Naive thymus-derived CD4-positive, alpha-beta T cell (primary cell): ENCODE measurements around the gene TNFSF8. TPM values are rescaled to one million over a fixed set of nuclear protein-coding genes. Genes with fewer than 3 reads are reported as not detected.

Experiments
- ATAC-seq: fragments of 150-1000 bp; cut with Tn5 transposase; 2 replicates; pipeline ENCODE4 v1.10.0; 2021; ENCODE audit warnings: mild to moderate bottlenecking, moderate library complexity
- CTCF ChIA-PET: fragments of 350-600 bp; sonication (Branson Sonifier 250); formaldehyde crosslinking; loops from one replicate; lab custom pipeline; 2021; ENCODE audit warnings: antibody characterized with exemption; lab: Charles Lee
- POLR2A ChIA-PET: fragments of 350-600 bp; sonication (Branson Sonifier 250); formaldehyde crosslinking; loops from one replicate; lab custom pipeline; 2021; ENCODE audit warnings: antibody characterized with exemption, inconsistent platforms; lab: Charles Lee
- DNase-seq, 9 donors: peaks; one replicate each; pipeline versions ENCODE4 v3.0.0 to v3.0.0-alpha.2; 2020 to 2022; ENCODE audit warnings: mixed read lengths in 1 of 9
- H3K27ac ChIP-seq: one replicate; pipeline ENCODE4 v1.7.0; 2013; ENCODE audit warnings: mild to moderate bottlenecking, low read depth, low read length, moderate library complexity
- H3K27me3 ChIP-seq, 2 donors: one replicate each; pipeline ENCODE4 v1.7.0; 2013; ENCODE audit warnings: low read length in 2 of 2, mild to moderate bottlenecking in 2 of 2, moderate library complexity in 2 of 2; ENCODE audit not compliant: control insufficient read depth in 2 of 2, insufficient read depth in 2 of 2
- H3K36me3 ChIP-seq, 3 experiments: 1 replicate in 2 of 3; 2 replicates in 1 of 3; pipeline ENCODE4 v1.7.0; 2013; ENCODE audit warnings: low read length in 3 of 3, mild to moderate bottlenecking in 3 of 3, moderate library complexity in 1 of 3; ENCODE audit not compliant: insufficient read depth in 3 of 3, control insufficient read depth in 2 of 3
- H3K4me1 ChIP-seq, 2 donors: one replicate each; pipeline ENCODE4 v1.7.0; 2013; ENCODE audit warnings: low read length in 2 of 2, mild to moderate bottlenecking in 2 of 2, moderate library complexity in 1 of 2; ENCODE audit not compliant: control insufficient read depth in 2 of 2, insufficient read depth in 2 of 2
- H3K4me3 ChIP-seq: 2 replicates; pipeline ENCODE4 v1.7.0; 2013; ENCODE audit warnings: mild to moderate bottlenecking, low read length
- H3K9me3 ChIP-seq, 3 experiments: 1 replicate in 2 of 3; 2 replicates in 1 of 3; pipeline ENCODE4 v1.7.0; 2013; ENCODE audit warnings: low read length in 3 of 3; ENCODE audit not compliant: control insufficient read depth in 2 of 3
- H3K27ac Mint-ChIP-seq, 9 donors: one replicate each; pipeline ENCODE4 v1.8.0; 2020 to 2022; ENCODE audit warnings: mixed read lengths in 9 of 9, mild to moderate bottlenecking in 8 of 9, moderate library complexity in 5 of 9, inconsistent platforms in 2 of 9
- H3K27me3 Mint-ChIP-seq, 5 donors: one replicate each; pipeline ENCODE4 v1.8.0; 2021 to 2022; ENCODE audit warnings: mixed read lengths in 5 of 5, mild to moderate bottlenecking in 1 of 5
- H3K36me3 Mint-ChIP-seq, 5 donors: one replicate each; pipeline ENCODE4 v1.8.0; 2020 to 2022; ENCODE audit warnings: mixed read lengths in 5 of 5, mild to moderate bottlenecking in 3 of 5, inconsistent platforms in 1 of 5
- H3K4me1 Mint-ChIP-seq, 7 donors: one replicate each; pipeline ENCODE4 v1.8.0; 2020 to 2022; ENCODE audit warnings: mixed read lengths in 7 of 7, mild to moderate bottlenecking in 3 of 7, inconsistent platforms in 1 of 7
- H3K4me3 Mint-ChIP-seq, 10 donors: one replicate each; pipeline ENCODE4 v1.8.0; 2020 to 2022; ENCODE audit warnings: mild to moderate bottlenecking in 10 of 10, mixed read lengths in 10 of 10, moderate library complexity in 6 of 10, inconsistent platforms in 2 of 10
- H3K9me3 Mint-ChIP-seq, 11 donors: one replicate each; pipeline ENCODE4 v1.8.0; 2020 to 2022; ENCODE audit warnings: mixed read lengths in 11 of 11, mild to moderate bottlenecking in 4 of 11, inconsistent platforms in 1 of 11, moderate library complexity in 1 of 11
- intact Hi-C, 2 donors: fragments of 100-400 bp; cut with micrococcal nuclease; formaldehyde crosslinking; loops; one replicate each; pipeline ENCODE4 v1.15.1; 2023
- polyA plus RNA-seq, 2 donors: library from polyadenylated mRNA; unstranded; fragments of 300-500 nt; fragmentation: Illumina TruSeq; gene quantifications; one replicate each; pipeline ENCODE4 v1.2.3, GENCODE V29; 2021
- total RNA-seq, 6 experiments: library from RNA in 5 of 6; stranded (reverse) in 5 of 6; gene quantifications; 1 replicate in 5 of 6; 2 replicates in 1 of 6; pipeline ENCODE4 v1.2.3 and lab custom pipeline; 2021 to 2026

The TNFSF8 gene
- total and polyA plus RNA-seq, 7 experiments from 2014 or later: 19.3 to 129 (median 35.4) TPM

DNA sequence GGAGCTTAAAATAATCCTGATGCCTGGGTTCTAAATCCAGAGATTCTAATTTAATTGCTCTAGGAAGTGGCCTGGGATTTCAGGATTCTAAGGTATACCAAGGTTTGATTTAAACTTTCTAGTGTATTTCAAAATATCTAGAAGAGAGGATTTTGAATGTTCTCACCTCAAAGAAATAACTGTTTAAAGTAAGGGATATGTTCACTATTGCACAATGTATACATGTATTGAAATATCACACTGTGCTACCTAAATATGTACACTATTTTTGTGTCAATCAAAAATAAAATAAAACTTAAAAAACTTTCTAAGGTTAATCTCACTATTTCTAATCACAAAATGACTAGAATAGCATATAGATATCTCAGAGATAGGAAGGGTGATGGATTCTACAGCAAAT lies 34.0 kb downstream of the TNFSF8 start:
- Histone ChIP-seq H3K9me3 (no peaks in the 10 kb centered on the region), H3K27me3 (no peaks in the 10 kb centered on the region), H3K36me3 (no peaks in the 10 kb centered on the region), H3K4me1 (peaks cover 66 to 82% of the 10 kb centered on the region in 2 donors), H3K4me3 (no peak overlapping the region), H3K27ac (no peak overlapping the region)
- H3K4me1 Mint-ChIP-seq: peaks cover 4 to 43% (median 25%) of the 10 kb centered on the region in 7 donors
- intact Hi-C loops: loop anchor here in 1 of 2 donors (5.0 kb wide), 1 partner anchor 509 kb away; the partner anchor contains the start of gene AKNA
- H3K36me3 Mint-ChIP-seq: peaks cover 0 to 42% (median 24%) of the 10 kb centered on the region in 5 donors
- H3K4me3 Mint-ChIP-seq: no peak overlapping the region
- H3K9me3 Mint-ChIP-seq: peaks cover 0 to 18% (median 0%) of the 10 kb centered on the region in 11 donors
- ChIA-PET POLR2A (interaction anchor here (0.6 kb wide), 2 partner anchors 48 to 305 kb away, joined by 3 read pairs; no protein-coding TSS in a partner anchor), CTCF (no interaction called here)
- no peaks in the 10 kb centered on the region for H3K27me3 Mint-ChIP-seq
- DNase-seq (no peak), ATAC-seq (no peak)
- no peak overlapping the region for H3K27ac Mint-ChIP-seq

- H3K9me3 Mint-ChIP-seq: peaks cover 0 to 16% (median 0%) of the 10 kb centered on the region in 11 donors
- intact Hi-C loops: loop anchor here in 1 of 2 donors (5.0 kb wide), 1 partner anchor 508 kb away; the partner anchor contains the start of gene AKNA
- H3K36me3 Mint-ChIP-seq: peaks cover 0 to 46% (median 16%) of the 10 kb centered on the region in 5 donors
- Histone ChIP-seq H3K4me1 (peaks cover 58 to 74% of the 10 kb centered on the region in 2 donors), H3K27me3 (no peaks in the 10 kb centered on the region), H3K4me3 (no peak overlapping the region), H3K27ac (no peak overlapping the region), H3K9me3 (no peaks in the 10 kb centered on the region), H3K36me3 (no peaks in the 10 kb centered on the region)
- H3K27ac Mint-ChIP-seq: peak overlapping the region in 7 of 9 donors; percentile 3 to 87 (median 48)
- POLR2A ChIA-PET: interaction anchor here (0.6 kb wide), 1 partner anchor 48 kb away, joined by 3 read pairs; no protein-coding TSS in a partner anchor
- DNase-seq: no peak
- ATAC-seq: no peak
- no peaks in the 10 kb centered on the region for H3K27me3 Mint-ChIP-seq
- H3K4me1 Mint-ChIP-seq: peaks cover 11 to 48% (median 26%) of the 10 kb centered on the region in 7 donors
- H3K4me3 Mint-ChIP-seq: peak overlapping the region in 3 of 10 donors; percentile 11 to 73 (median 34)
- CTCF ChIA-PET: no interaction called here
Measured at GRCh38 chr9:114895521-114895991, 34.8 kb downstream of the TNFSF8 start.

- Mint-ChIP-seq H3K9me3 (peaks cover 0 to 13% (median 0%) of the 10 kb centered on the region in 11 donors), H3K27me3 (no peaks in the 10 kb centered on the region), H3K4me3 (peak overlapping the region in 7 of 10 donors; percentile 11 to 73 (median 34)), H3K27ac (peak overlapping the region in 7 of 9 donors; percentile 24 to 87 (median 48)), H3K4me1 (peaks cover 18 to 55% (median 33%) of the 10 kb centered on the region in 7 donors), H3K36me3 (peaks cover 0 to 51% (median 14%) of the 10 kb centered on the region in 5 donors)
- H3K36me3 ChIP-seq: no peaks in the 10 kb centered on the region
- H3K9me3 ChIP-seq: no peaks in the 10 kb centered on the region
- no peak overlapping the region for H3K4me3 ChIP-seq
- POLR2A ChIA-PET: interaction anchor here (1.0 kb wide), 1 partner anchor 11 kb away, joined by 3 read pairs; no protein-coding TSS in a partner anchor
- DNase-seq: no peak
- peak; percentile 27 for ATAC-seq
- intact Hi-C loops: loop anchor here in 1 of 2 donors (5.0 kb wide), 1 partner anchor 508 kb away; the partner anchor contains the start of gene AKNA
- no peak overlapping the region for H3K27ac ChIP-seq
- H3K27me3 ChIP-seq: no peaks in the 10 kb centered on the region
- H3K4me1 ChIP-seq: peaks cover 56 to 73% of the 10 kb centered on the region in 2 donors
- CTCF ChIA-PET: no interaction called here
Measured at GRCh38 chr9:114894609-114895433, 35.6 kb downstream of the TNFSF8 start.

DNA sequence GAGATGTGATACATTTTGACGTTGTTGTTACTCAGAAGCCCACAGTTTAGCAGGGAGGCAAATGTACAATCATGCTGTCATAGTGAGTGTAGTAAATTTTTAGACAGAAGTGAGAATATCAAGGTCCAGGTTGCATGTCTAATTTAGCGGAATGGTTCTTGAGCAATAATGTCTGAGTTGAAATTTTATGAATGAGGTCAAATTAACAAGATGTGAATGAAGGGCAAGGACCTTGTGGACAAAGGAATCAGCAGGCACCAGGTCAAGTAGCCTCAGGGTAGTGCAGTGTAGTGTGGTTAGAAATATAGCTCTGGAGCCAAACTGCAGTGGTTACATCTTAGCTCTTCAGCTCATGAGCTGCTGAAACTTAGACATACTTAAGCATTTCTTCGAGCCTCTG lies 36.2 kb downstream of the TNFSF8 start:
- H3K9me3 Mint-ChIP-seq: peaks cover 0 to 13% (median 0%) of the 10 kb centered on the region in 11 donors
- peak overlapping the region in 3 of 10 donors; percentile 11 to 73 (median 34) for H3K4me3 Mint-ChIP-seq
- H3K27ac ChIP-seq: no peak overlapping the region
- no peaks in the 10 kb centered on the region for H3K27me3 Mint-ChIP-seq
- peaks cover 24 to 62% (median 38%) of the 10 kb centered on the region in 7 donors for H3K4me1 Mint-ChIP-seq
- ATAC-seq (no peak), DNase-seq (no peak)
- CTCF ChIA-PET: no interaction called here
- no peaks in the 10 kb centered on the region for H3K27me3 ChIP-seq
- H3K36me3 ChIP-seq: no peaks in the 10 kb centered on the region
- no peaks in the 10 kb centered on the region for H3K9me3 ChIP-seq
- H3K27ac Mint-ChIP-seq: peak overlapping the region in 5 of 9 donors; percentile 5 to 87 (median 47)
- peaks cover 56 to 73% of the 10 kb centered on the region in 2 donors for H3K4me1 ChIP-seq
- intact Hi-C loops: no loop called here
- peaks cover 0 to 56% (median 14%) of the 10 kb centered on the region in 5 donors for H3K36me3 Mint-ChIP-seq
- POLR2A ChIA-PET: interaction anchor here (1.0 kb wide), 1 partner anchor 11 kb away, joined by 3 read pairs; no protein-coding TSS in a partner anchor
- no peak overlapping the region for H3K4me3 ChIP-seq

GRCh38 chr9:114893221-114894010 lies 37.0 kb downstream of the TNFSF8 start:
- H3K27me3 Mint-ChIP-seq: no peaks in the 10 kb centered on the region
- no peak for DNase-seq
- CTCF ChIA-PET: no interaction called here

More at GRCh38 chr9:114893221-114894010, 37.0 kb downstream of the TNFSF8 start:
- peaks cover 32 to 69% (median 44%) of the 10 kb centered on the region in 7 donors for H3K4me1 Mint-ChIP-seq
- no peak overlapping the region for H3K4me3 ChIP-seq
- H3K4me3 Mint-ChIP-seq: peak overlapping the region in 2 of 10 donors; percentile 34 to 58
- H3K9me3 ChIP-seq: no peaks in the 10 kb centered on the region
- H3K27ac ChIP-seq: no peak overlapping the region
- peaks cover 0 to 59% (median 14%) of the 10 kb centered on the region in 5 donors for H3K36me3 Mint-ChIP-seq
- H3K9me3 Mint-ChIP-seq: peaks cover 0 to 13% (median 0%) of the 10 kb centered on the region in 11 donors
- POLR2A ChIA-PET: interaction anchor here (0.6 to 1.5 kb wide), 3 partner anchors 10 to 131 kb away, joined by 4 to 7 read pairs (median 4); partner anchors contain the start of gene TNFSF8
- intact Hi-C loops: no loop called here
- peaks cover 58 to 75% of the 10 kb centered on the region in 2 donors for H3K4me1 ChIP-seq
- ATAC-seq: peak; percentile 60
- H3K27ac Mint-ChIP-seq: peak overlapping the region in 3 of 9 donors; percentile 19 to 87 (median 48)
- H3K27me3 ChIP-seq: no peaks in the 10 kb centered on the region
- no peaks in the 10 kb centered on the region for H3K36me3 ChIP-seq
